Liver (tissue), 9 donors: ENCODE results near the gene STOM. TPM values are rescaled to one million over a fixed set of nuclear protein-coding genes. Genes with fewer than 3 reads are reported as not detected.

Experiments
- DNase-seq: peaks from one replicate; pipeline ENCODE4 v3.0.0-alpha.2; 2017; ENCODE audit warnings: low spot score
- H3K27ac ChIP-seq, 2 donors: one replicate each; pipeline ENCODE4 v1.7.0; 2013; ENCODE audit warnings: inconsistent platforms in 2 of 2, low read length in 2 of 2, control low read depth in 1 of 2, low read depth in 1 of 2, mild to moderate bottlenecking in 1 of 2
- H3K27me3 ChIP-seq, 4 donors: one replicate each; pipeline versions ENCODE4 v1.6.1 to v1.7.0; 2013; ENCODE audit warnings: low read length in 3 of 4, inconsistent platforms in 1 of 4, mild to moderate bottlenecking in 1 of 4, moderate library complexity in 1 of 4; ENCODE audit not compliant: control insufficient read depth in 4 of 4, insufficient read depth in 4 of 4
- H3K36me3 ChIP-seq, 4 donors: one replicate each; pipeline versions ENCODE4 v1.6.1 to v1.7.0; 2013; ENCODE audit warnings: low read length in 3 of 4, mild to moderate bottlenecking in 3 of 4, low read depth in 1 of 4, moderate library complexity in 1 of 4; ENCODE audit not compliant: control insufficient read depth in 4 of 4, insufficient read depth in 3 of 4
- H3K4me1 ChIP-seq, 4 donors: one replicate each; pipeline versions ENCODE4 v1.6.1 to v1.7.0; 2013; ENCODE audit warnings: low read length in 3 of 4, mild to moderate bottlenecking in 3 of 4, moderate library complexity in 1 of 4; ENCODE audit not compliant: control insufficient read depth in 4 of 4, insufficient read depth in 4 of 4
- H3K4me3 ChIP-seq, 3 donors: one replicate each; pipeline versions ENCODE4 v1.6.1 to v1.7.0; 2013; ENCODE audit warnings: low read length in 3 of 3, control low read depth in 1 of 3, low read depth in 1 of 3, mild to moderate bottlenecking in 1 of 3
- H3K9ac ChIP-seq, 2 donors: one replicate each; pipeline ENCODE4 v1.7.0; 2013; ENCODE audit warnings: low read length in 2 of 2, mild to moderate bottlenecking in 2 of 2, moderate library complexity in 2 of 2, control low read depth in 1 of 2, low read depth in 1 of 2
- H3K9me3 ChIP-seq, 4 donors: one replicate each; pipeline versions ENCODE4 v1.6.1 to v1.7.0; 2013; ENCODE audit warnings: low read length in 3 of 4; ENCODE audit not compliant: control insufficient read depth in 4 of 4
- ATF3 ChIP-seq: IDR thresholded peaks from 2 replicates; pipeline ENCODE4 v1.6.1; 2016; ENCODE audit warnings: antibody characterized with exemption
- CTCF ChIP-seq: fragments of 150-350 bp; IDR thresholded peaks from 2 replicates; pipeline ENCODE4 v1.5.1; 2017; ENCODE audit warnings: improper control_type of control experiment, low read depth, low read length; ENCODE audit not compliant: missing input control
- EGR1 ChIP-seq, 2 donors: IDR thresholded peaks; 2 replicates each; pipeline ENCODE4 v1.6.1; 2016 to 2018; ENCODE audit warnings: antibody characterized with exemption in 2 of 2, low read depth in 2 of 2
- FOXA1 ChIP-seq: IDR thresholded peaks from 2 replicates; pipeline ENCODE4 v1.6.1; 2016; ENCODE audit warnings: antibody characterized with exemption
- FOXA2 ChIP-seq: IDR thresholded peaks from 2 replicates; pipeline ENCODE4 v1.6.1; 2016; ENCODE audit warnings: antibody characterized with exemption
- GABPA ChIP-seq, 2 donors: IDR thresholded peaks in 1 of 2; conservative IDR thresholded peaks in 1 of 2; 2 replicates each; pipeline ENCODE4 v1.6.1; 2016; ENCODE audit warnings: antibody characterized with exemption in 2 of 2, mild to moderate bottlenecking in 1 of 2, moderate library complexity in 1 of 2
- HNF4A ChIP-seq, 2 donors: conservative IDR thresholded peaks; 2 replicates each; pipeline ENCODE4 v1.6.1; 2016; ENCODE audit warnings: antibody characterized with exemption in 2 of 2, mild to moderate bottlenecking in 2 of 2
- HNF4G ChIP-seq: IDR thresholded peaks from 2 replicates; pipeline ENCODE4 v1.6.1; 2016; ENCODE audit warnings: antibody characterized with exemption
- JUND ChIP-seq, 2 donors: IDR thresholded peaks; 2 replicates each; pipeline ENCODE4 v1.6.1; 2016; ENCODE audit warnings: antibody characterized with exemption in 2 of 2
- MAX ChIP-seq: IDR thresholded peaks from 2 replicates; pipeline ENCODE4 v1.6.1; 2016; ENCODE audit warnings: antibody characterized with exemption
- NR2F2 ChIP-seq: IDR thresholded peaks from 2 replicates; pipeline ENCODE4 v1.6.1; 2016; ENCODE audit warnings: antibody characterized with exemption
- RAD21 ChIP-seq, 2 donors: IDR thresholded peaks; 2 replicates each; pipeline ENCODE4 v1.6.1; 2016; ENCODE audit warnings: antibody characterized with exemption in 2 of 2, mild to moderate bottlenecking in 2 of 2
- RXRA ChIP-seq, 2 donors: IDR thresholded peaks; 2 replicates each; pipeline ENCODE4 v1.6.1; 2017 to 2018; ENCODE audit warnings: antibody characterized with exemption in 2 of 2, mild to moderate bottlenecking in 1 of 2
- SP1 ChIP-seq: IDR thresholded peaks from 2 replicates; pipeline ENCODE4 v1.6.1; 2018; ENCODE audit warnings: antibody characterized with exemption, mild to moderate bottlenecking
- TAF1 ChIP-seq: conservative IDR thresholded peaks from 2 replicates; pipeline ENCODE4 v1.6.1; 2016; ENCODE audit warnings: antibody characterized with exemption, mild to moderate bottlenecking
- YY1 ChIP-seq: IDR thresholded peaks from 2 replicates; pipeline ENCODE4 v1.6.1; 2016; ENCODE audit warnings: antibody characterized with exemption, mild to moderate bottlenecking
- WGBS: extraction: QIAGEN DNeasy Blood & Tissue Kit; methylation state at CpG from one replicate; pipeline ENCODE4 v1.1.7; 2013; 5-methylcytosine and 5-hydroxymethylcytosine counted together
- polyA plus RNA-seq, 2 donors: library from polyadenylated mRNA; stranded (reverse) in 1 of 2; unstranded in 1 of 2; fragments of 200-250 nt in 1 of 2; fragments of >200 nt in 1 of 2; fragmentation: Nextera tagmentation in 1 of 2; extraction: Ambion mirVana in 1 of 2; gene quantifications; one replicate each; pipeline versions ENCODE4 v1.2.1 to v1.2.3, GENCODE V29; 2013 to 2015
- total RNA-seq, 2 donors: library from RNA; depleted of rRNA; stranded (reverse); fragments of >200 nt; gene quantifications; one replicate each; pipeline ENCODE4 v1.2.3, GENCODE V29; 2014
- donor health status: healthy.
- donor health status: healthy.
- donor health status: healthy.
- donor health status: healthy.
- donor health status: healthy.

STOM gene
- total and polyA plus RNA-seq, 4 donors: 150 to 398 (median 265) TPM

- no peak for TF ChIP-seq HNF4A (conservative IDR thresholded peaks at IDR 0.05)
- TF ChIP-seq RXRA (IDR thresholded peaks at IDR 0.05): no peak
- TF ChIP-seq NR2F2: no peak
- no peak for TF ChIP-seq FOXA1
- no peak for TF ChIP-seq TAF1
- TF ChIP-seq YY1: no peak
- TF ChIP-seq SP1: no peak
- TF ChIP-seq CTCF: no peak
- no peak for TF ChIP-seq ATF3
- Histone ChIP-seq H3K4me1 (peaks cover 0 to 25% (median 17%) of the 10 kb centered on the region in 4 donors), H3K4me3 (no peak overlapping the region), H3K27ac (no peak overlapping the region), H3K27me3 (no peaks in the 10 kb centered on the region), H3K9ac (no peak overlapping the region), H3K36me3 (peaks cover 0 to 8% (median 4%) of the 10 kb centered on the region in 4 donors), H3K9me3 (no peaks in the 10 kb centered on the region)
- no peak for DNase-seq
- 97% methylated on average over 11 of the region's 11 CpGs for WGBS
Measured at GRCh38 chr9:121316852-121317373, 53.1 kb downstream of the STOM start.

GRCh38 chr9:121316378-121316777 lies 53.7 kb downstream of the STOM start:
- no peak for TF ChIP-seq YY1
- TF ChIP-seq MAX: no peak
- no peak for TF ChIP-seq NR2F2
- no peak for TF ChIP-seq RAD21 (IDR thresholded peaks at IDR 0.05)
- no peak for TF ChIP-seq GABPA (IDR thresholded peaks at IDR 0.05 in 1 of 2, conservative IDR thresholded peaks at IDR 0.05 in 1 of 2)
- TF ChIP-seq SP1: no peak
- TF ChIP-seq HNF4G: no peak
- TF ChIP-seq JUND (IDR thresholded peaks at IDR 0.05): no peak
- no peak for TF ChIP-seq ATF3
- Histone ChIP-seq H3K9me3 (no peaks in the 10 kb centered on the region), H3K27me3 (no peaks in the 10 kb centered on the region), H3K36me3 (peaks cover 0 to 13% (median 7%) of the 10 kb centered on the region in 4 donors), H3K4me1 (peaks cover 0 to 25% (median 16%) of the 10 kb centered on the region in 4 donors), H3K9ac (no peak overlapping the region), H3K27ac (no peak overlapping the region), H3K4me3 (no peak overlapping the region)
- DNase-seq: no peak
- 81% methylated on average over 6 of the region's 6 CpGs for WGBS

- no peak overlapping the region for H3K27ac ChIP-seq
- H3K27me3 ChIP-seq: no peaks in the 10 kb centered on the region
- H3K9me3 ChIP-seq: no peaks in the 10 kb centered on the region
- peaks cover 0 to 22% (median 14%) of the 10 kb centered on the region in 4 donors for H3K4me1 ChIP-seq
- TF ChIP-seq TAF1: no peak
- TF ChIP-seq EGR1 (IDR thresholded peaks at IDR 0.05; ENCODE audit: low read depth in 2 of 2): no peak
- no peak for TF ChIP-seq HNF4G
- no peak for TF ChIP-seq FOXA2
- TF ChIP-seq YY1: no peak
- no peak for TF ChIP-seq FOXA1
- no peak for DNase-seq
- H3K9ac ChIP-seq: no peak overlapping the region
- peaks cover 0 to 26% (median 10%) of the 10 kb centered on the region in 4 donors for H3K36me3 ChIP-seq
- 99% methylated on average over 10 of the region's 10 CpGs for WGBS
- H3K4me3 ChIP-seq: no peak overlapping the region
Measured at GRCh38 chr9:121313458-121314152, 56.4 kb downstream of the STOM start.
